Adrenal gland (tissue), 5 donors: ENCODE measurements around the gene AK5.

Source experiments
- POLR2A ChIP-seq, 2 donors: fragments of 450-650 bp; IDR thresholded peaks; one replicate each; pipeline ENCODE4 v1.6.1; 2017; ENCODE audit warnings: antibody characterized with exemption in 2 of 2, mild to moderate bottlenecking in 2 of 2, moderate library complexity in 1 of 2
- TF ChIP-seq, protein P1 (sequence below), 6 experiments: fragments of 450-650 bp in 4 of 6; fragments of 200-600 bp in 2 of 6; sonication (generic) in 1 of 6; IDR thresholded peaks; 1 replicate in 5 of 6; 2 replicates in 1 of 6; pipeline versions ENCODE4 v1.5.1 to v1.8.0; 2016 to 2021; ENCODE audit warnings: antibody characterized with exemption in 6 of 6, mild to moderate bottlenecking in 2 of 6, moderate library complexity in 1 of 6
- donor health status: DM: no; HTN: no; CAD: no.

DNA sequence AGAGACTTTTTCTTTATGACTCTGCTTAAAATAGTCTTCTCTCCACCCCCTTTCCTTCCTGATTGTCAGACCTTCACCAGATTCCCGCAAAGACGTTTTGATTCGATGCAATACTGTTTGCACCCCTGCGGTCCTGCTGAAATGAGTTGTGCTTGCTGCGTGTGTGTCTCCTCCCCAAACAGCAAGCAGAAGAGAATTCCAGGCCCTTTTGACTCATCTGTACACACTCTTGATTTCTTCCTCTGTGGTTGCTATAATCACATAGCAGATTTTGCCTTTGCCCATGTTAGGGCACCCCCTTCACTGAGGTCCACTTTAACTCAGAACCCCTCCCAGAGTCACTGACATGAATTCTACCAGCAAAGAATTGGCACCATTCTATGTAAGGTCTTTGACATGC is 264.2 kb downstream of the AK5 start:
- TF ChIP-seq, protein P1, sequence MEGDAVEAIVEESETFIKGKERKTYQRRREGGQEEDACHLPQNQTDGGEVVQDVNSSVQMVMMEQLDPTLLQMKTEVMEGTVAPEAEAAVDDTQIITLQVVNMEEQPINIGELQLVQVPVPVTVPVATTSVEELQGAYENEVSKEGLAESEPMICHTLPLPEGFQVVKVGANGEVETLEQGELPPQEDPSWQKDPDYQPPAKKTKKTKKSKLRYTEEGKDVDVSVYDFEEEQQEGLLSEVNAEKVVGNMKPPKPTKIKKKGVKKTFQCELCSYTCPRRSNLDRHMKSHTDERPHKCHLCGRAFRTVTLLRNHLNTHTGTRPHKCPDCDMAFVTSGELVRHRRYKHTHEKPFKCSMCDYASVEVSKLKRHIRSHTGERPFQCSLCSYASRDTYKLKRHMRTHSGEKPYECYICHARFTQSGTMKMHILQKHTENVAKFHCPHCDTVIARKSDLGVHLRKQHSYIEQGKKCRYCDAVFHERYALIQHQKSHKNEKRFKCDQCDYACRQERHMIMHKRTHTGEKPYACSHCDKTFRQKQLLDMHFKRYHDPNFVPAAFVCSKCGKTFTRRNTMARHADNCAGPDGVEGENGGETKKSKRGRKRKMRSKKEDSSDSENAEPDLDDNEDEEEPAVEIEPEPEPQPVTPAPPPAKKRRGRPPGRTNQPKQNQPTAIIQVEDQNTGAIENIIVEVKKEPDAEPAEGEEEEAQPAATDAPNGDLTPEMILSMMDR (IDR thresholded peaks at IDR 0.05) = no peak
- no peak for TF ChIP-seq POLR2A (IDR thresholded peaks at IDR 0.05)
